ENCODE measurements around the gene EPM2A. TPM values are rescaled to one million over a fixed set of nuclear protein-coding genes. Genes with fewer than 3 reads are reported as not detected.
"Not testable (repeated sequence)": the region's sequence is repeated elsewhere in the genome, so short reads cannot be mapped to it uniquely, and the experiment has no call there.

EPM2A gene
- total RNA-seq, 1 donor from 2014 or later, result 17.5 TPM

DNA sequence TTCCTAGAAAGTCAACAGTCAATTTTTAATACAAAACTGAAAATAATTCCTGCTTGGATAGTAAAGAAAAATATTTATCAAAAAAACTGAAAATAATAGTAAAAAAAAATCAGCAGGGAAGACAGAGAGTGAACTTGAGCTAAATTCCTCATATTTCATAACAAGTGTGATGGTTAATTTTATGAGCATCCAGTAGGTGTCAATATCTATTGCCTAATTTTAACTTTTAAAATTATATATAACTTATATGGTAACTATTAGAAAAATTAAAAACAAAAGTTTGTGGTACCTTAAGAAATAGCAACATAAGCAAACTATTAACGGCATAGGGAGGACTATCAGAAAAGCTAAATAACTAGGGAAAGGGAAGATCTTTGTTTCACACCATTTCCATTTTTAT lies 2.1 kb downstream of the EPM2A start:
- peak; percentile 58 for FAIRE-seq

DNA sequence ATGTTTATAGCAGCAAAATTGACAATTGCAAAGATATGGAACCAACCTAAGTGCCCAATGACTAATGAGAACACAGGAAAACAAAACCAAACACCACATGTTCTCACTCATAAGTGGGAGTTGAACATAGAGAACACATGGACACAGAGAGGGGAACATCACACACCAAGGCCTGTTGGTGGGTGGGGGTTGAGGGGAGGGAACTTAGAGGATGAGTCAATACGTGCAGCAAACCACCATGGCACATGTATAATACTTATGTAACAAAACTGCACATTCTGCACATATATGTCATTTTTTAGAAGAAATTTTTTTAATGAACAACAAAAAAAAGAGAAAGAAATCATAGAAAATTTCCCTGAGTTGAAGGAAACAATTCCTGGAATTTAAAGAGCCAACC lies 3.9 kb downstream of the EPM2A start:
- no peak for FAIRE-seq

More for the DNA sequence above, 2.1 kb downstream of the EPM2A start:
- DNase-seq (ENCODE audit: low spot score in 2 of 2), result no peak

GRCh38 chr6:145729887-145730286 lies 5.4 kb downstream of the EPM2A start:
- FAIRE-seq (no peak), DNase-seq (ENCODE audit: low spot score in 2 of 2) (no peak)

More for the DNA sequence above, 3.9 kb downstream of the EPM2A start:
- no peak for DNase-seq (ENCODE audit: low spot score in 2 of 2)

- DNase-seq (ENCODE audit: low spot score in 2 of 2) (no peak), FAIRE-seq (no peak)
Measured at GRCh38 chr6:145728444-145729385, 6.6 kb downstream of the EPM2A start.

DNA sequence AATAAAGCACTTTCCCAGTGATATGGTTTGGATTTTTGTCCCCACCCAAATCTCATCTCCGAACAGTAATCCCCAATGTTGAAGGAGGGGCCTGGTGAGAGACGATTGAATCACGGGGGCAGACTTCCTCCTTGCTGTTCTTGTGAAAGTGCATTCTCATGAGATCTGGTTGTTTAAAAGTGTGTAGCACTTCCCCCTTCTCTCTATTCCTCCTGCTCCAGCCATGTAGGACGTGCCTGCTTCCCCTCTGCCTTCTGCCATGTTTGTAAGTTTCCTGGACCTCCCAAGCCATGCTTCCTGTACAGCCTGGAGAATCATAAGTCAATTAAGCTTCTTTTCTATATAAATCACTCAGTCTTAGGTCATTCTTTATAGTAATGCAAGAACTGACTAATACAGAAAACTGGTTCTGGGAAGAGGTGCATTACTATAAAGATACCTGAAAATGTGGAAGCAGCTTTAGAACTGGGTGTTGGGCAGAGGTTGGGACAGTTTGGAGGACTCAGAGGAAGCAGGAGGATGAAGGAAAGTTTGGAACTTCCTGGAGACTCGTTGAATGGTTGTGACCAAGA lies 7.4 kb downstream of the EPM2A start:
- DNase-seq (ENCODE audit: low spot score in 2 of 2), result no peak
- no peak for FAIRE-seq

DNA sequence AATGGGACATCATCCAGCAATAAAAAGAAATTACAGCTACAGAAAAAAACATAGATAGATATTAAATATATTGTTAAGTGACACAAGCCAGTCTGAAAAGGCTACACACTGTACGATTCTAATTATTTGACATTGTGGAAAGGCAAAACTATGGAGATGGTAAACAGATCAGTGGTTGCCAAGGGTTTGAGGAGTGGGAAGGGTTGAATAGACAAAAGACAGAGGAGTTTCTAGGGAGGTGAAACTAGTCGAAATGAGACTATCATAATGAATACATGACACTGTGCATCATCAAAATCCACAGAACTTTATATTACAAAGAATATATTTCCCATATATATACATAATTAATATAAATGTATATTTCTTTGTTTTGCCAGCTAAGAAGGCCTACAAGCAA lies 9.8 kb downstream of the EPM2A start:
- DNase-seq (ENCODE audit: low spot score in 2 of 2), result no peak
- no peak for FAIRE-seq

DNA sequence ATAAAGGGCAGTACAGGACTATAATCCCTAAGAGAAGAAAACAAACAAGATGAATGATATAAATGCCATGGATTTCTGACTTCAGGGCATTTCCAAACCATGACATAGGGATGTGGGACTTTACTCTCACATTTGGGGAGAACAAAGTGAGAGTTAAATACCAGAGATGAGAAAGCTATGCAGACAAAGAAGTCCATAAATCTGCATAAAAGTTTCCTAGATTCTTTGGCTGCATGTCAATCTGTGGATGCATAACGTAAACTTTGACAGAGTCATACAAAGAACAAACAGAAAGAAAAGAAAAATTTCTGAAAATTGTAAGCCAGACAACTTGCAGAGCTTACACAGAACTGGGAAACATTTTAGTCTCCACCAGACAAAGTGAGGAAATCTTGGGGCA lies 11.7 kb downstream of the EPM2A start:
- no peak for FAIRE-seq
- no peak for DNase-seq (ENCODE audit: low spot score in 2 of 2)

DNA sequence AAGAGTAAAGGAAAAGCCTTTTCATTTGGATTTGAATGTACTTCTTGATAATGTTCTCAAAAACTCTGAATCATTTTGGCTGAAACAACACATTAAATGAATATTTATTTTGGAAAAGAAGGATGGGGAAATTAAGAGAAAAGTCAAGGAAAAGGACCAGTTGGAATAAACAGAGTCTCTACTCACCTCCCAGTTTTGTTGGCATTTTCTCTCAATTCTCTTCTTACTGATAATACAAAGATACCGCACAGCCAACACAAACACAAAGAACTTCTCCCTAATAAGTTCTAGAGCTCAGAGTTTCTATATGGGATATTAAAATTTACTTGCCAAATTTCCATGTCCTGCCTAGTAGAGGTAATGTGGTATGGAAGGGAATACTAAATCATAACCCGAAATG lies 13.1 kb downstream of the EPM2A start:
- FAIRE-seq (no peak), DNase-seq (ENCODE audit: low spot score in 2 of 2) (no peak)

DNA sequence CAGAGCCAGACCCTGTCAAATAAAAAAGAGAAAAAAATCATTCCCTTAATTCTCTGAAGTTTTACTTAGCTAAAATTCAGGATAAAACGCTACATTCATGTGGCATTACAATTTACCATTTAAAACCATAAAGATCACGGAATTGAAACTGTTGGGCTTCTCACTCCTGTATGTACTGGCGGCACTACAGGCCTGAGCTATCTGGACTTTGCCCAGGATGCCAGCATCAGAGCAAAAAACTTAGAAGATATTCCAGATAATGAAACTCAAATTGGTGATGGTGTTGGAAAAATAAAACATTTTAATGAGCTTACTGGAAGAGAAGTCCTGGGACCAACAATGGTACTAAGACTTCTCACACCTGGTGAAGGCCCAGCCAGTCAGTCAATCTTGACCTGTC lies 14.2 kb downstream of the EPM2A start:
- DNase-seq (ENCODE audit: low spot score in 2 of 2) (no peak), FAIRE-seq (no peak)

- no peak for FAIRE-seq
- no peak for DNase-seq (ENCODE audit: low spot score in 2 of 2)
Measured at GRCh38 chr6:145715426-145715825, 19.9 kb downstream of the EPM2A start.

GRCh38 chr6:145714731-145715130 lies 20.6 kb downstream of the EPM2A start:
- DNase-seq (ENCODE audit: low spot score in 2 of 2) (no peak), FAIRE-seq (no peak)

GRCh38 chr6:145713773-145714172 lies 21.5 kb downstream of the EPM2A start:
- FAIRE-seq (no peak), DNase-seq (ENCODE audit: low spot score in 2 of 2) (no peak)

- FAIRE-seq, result no peak
Measured at GRCh38 chr6:145711372-145711771, 23.9 kb downstream of the EPM2A start.

DNA sequence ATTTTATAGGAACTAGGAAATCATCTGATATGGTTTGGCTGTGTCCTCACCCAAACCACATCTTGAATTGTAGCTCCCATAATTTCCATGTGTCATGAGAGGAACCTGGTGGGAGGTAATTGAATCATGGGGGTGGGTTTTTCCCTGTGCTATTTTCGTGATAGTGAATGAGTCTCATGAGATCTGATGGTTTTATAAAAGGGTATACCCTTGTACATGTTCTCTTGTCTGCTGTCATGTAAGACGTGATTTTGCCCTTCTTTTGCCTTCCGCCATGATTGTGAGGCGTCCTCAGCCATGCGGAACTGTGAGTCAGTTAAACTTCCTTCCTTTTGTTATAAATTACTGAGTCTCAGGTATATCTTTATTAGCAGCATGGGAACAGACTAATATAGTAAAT lies 27.9 kb downstream of the EPM2A start:
- FAIRE-seq, result no peak
- DNase-seq (ENCODE audit: low spot score in 2 of 2), result no peak

More at GRCh38 chr6:145711372-145711771, 23.9 kb downstream of the EPM2A start:
- no peak for DNase-seq (ENCODE audit: low spot score in 2 of 2)

- no peak for FAIRE-seq
- no peak for DNase-seq (ENCODE audit: low spot score in 2 of 2)
Measured at GRCh38 chr6:145705561-145705960, 29.8 kb downstream of the EPM2A start.

DNA sequence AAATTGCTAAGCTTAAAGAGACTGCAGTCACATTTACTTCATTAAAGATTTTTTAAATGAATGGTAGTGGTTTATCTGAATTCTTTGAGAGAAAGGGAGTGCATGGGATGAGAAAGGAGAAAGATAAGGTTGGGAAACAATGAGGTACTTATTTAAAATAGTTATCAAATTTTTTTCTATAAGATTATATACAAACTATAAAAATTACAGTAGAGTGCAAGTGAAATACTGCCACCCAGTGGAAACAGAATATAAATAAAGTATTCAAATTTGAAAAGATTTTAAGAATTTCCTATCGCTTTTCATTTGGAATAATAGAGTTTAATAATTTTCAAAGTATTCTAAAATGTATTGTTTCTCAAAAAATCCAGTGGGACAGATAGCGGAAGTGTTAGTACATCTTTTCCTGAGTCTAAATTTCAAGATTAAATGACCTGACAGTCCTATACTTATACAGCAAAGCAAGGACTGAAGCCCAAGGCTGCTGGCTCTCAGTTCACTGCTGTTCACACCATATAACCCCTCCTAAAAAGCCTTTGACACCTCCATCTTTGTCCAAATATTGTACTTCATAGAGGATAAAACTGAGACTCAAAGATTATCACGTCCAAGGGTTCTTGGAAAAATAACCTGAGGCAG lies 31.1 kb downstream of the EPM2A start:
- FAIRE-seq (peak; percentile 94), DNase-seq (ENCODE audit: low spot score in 2 of 2) (peak in 1 of 2 donors; percentile 2)

DNA sequence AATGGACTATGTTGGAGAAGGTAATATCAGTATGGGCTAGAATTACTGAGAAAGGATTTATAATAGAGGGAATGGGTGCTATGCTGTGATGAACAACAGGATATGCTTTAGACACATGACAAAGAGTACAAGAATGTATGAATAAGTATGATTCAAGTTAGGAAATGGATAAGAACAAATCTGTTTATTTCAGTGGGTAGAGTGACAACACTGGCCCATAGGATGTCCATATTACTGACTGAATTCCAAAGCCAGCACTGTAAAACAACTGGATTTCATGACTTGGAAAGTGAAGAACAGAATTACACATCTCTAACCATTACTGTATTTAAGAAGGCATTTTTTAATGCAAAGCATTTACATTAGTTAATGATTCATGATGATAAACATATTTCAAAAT lies 35.9 kb downstream of the EPM2A start:
- FAIRE-seq, result no peak
- no peak for DNase-seq (ENCODE audit: low spot score in 2 of 2)

DNA sequence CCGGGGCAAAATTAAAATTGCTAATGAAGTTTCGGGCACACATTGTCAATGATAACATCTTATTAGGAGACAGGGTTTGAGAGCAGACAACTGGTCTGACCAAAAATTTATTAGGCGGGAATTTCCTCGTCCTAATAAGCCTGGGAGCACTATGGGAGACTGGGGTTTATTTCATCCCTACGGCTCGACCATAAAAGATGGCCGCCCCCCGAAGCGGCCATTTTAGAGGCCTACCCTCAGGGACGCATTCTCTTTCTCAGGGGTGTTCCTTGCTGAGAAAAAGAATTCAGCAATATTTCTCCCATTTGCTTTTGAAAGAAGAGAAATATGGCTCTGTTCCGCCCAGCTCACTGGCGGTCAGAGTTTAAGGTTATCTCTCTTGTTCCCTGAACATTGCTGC lies 37.9 kb downstream of the EPM2A start:
- FAIRE-seq; DNase-seq (ENCODE audit: low spot score in 2 of 2): not testable (repeated sequence)

DNA sequence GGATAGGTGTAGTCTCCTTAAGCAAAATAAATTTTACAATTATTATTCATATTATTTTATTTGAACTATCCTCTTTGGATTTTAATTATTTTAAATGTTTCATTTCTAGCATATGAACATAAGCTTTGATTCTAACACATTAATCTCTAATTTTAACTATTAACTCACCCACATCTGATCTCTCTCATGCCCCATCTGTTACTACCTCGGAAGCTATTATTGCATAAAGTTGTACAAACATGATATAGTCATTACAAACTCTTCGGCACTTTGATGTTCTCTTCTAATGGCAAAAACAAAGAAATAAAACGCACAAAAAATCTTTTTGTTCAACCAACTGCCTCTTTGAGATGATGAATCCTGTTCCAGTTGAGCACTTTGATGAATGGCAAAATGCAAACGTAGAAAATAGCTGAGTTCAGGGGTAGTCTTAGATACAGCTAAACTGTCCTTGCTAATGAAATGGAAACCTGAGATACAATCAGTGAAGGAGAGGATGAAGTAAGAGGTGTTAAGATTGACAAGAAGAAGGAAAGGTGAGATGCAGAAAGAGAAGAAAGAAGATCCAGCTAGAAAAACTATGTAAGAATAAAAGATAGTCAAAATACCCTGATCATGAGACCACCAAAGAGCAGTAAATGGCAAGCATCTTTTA lies 41.1 kb downstream of the EPM2A start:
- FAIRE-seq, result peak; percentile 75
- no peak for DNase-seq (ENCODE audit: low spot score in 2 of 2)

DNA sequence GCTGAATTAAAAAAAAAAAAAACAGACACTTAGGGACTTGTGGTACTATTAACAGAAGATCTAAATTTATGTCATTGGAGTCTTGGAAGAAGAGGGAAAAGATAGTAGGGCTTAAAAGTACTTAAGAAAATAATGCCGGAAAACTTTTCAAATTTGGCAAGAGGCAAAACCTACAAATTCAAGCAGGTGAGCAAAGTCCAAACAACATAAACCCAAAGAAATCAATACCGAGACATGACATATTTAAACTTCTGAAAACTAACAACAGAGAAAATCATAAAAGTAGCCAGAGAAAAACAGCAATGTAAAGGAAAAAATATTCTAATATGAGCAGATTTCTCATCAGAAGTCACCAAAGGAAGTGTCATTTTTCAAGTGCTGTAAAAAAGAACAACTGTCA lies 44.4 kb downstream of the EPM2A start:
- no peak for DNase-seq (ENCODE audit: low spot score in 2 of 2)
- FAIRE-seq, result no peak

GRCh38 chr6:145689529-145689928 lies 45.8 kb downstream of the EPM2A start:
- FAIRE-seq, result no peak
- DNase-seq (ENCODE audit: low spot score in 2 of 2), result no peak

Measured in frontal cortex (tissue), 4 donors.